Keratinocyte (primary cell): ENCODE results near the gene LRRFIP2.

Experiments
- EZH2 ChIP-seq: IDR thresholded peaks from one replicate; pipeline ENCODE4 v1.6.1; 2012; ENCODE audit warnings: inconsistent platforms, mild to moderate bottlenecking, low read length, moderate library complexity
- TF ChIP-seq, protein P1 (sequence below), 3 experiments: IDR thresholded peaks in 1 of 3; conservative IDR thresholded peaks in 1 of 3; optimal IDR thresholded peaks in 1 of 3; 2 replicates in 2 of 3; 3 replicates in 1 of 3; pipeline versions ENCODE3 to v1.5.1; 2011; ENCODE audit warnings: low read length in 3 of 3, mild to moderate bottlenecking in 3 of 3, moderate library complexity in 2 of 3, control low read depth in 1 of 3, inconsistent platforms in 1 of 3; ENCODE audit not compliant: insufficient read depth in 2 of 3; ENCODE audit errors: extremely low read depth in 1 of 3

GRCh38 chr3:37107846-37108245 is 66.5 kb downstream of the LRRFIP2 start:
- TF ChIP-seq, protein P1, sequence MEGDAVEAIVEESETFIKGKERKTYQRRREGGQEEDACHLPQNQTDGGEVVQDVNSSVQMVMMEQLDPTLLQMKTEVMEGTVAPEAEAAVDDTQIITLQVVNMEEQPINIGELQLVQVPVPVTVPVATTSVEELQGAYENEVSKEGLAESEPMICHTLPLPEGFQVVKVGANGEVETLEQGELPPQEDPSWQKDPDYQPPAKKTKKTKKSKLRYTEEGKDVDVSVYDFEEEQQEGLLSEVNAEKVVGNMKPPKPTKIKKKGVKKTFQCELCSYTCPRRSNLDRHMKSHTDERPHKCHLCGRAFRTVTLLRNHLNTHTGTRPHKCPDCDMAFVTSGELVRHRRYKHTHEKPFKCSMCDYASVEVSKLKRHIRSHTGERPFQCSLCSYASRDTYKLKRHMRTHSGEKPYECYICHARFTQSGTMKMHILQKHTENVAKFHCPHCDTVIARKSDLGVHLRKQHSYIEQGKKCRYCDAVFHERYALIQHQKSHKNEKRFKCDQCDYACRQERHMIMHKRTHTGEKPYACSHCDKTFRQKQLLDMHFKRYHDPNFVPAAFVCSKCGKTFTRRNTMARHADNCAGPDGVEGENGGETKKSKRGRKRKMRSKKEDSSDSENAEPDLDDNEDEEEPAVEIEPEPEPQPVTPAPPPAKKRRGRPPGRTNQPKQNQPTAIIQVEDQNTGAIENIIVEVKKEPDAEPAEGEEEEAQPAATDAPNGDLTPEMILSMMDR (optimal IDR thresholded peaks at IDR 0.05 in 1 of 3, IDR thresholded peaks at IDR 0.05 in 1 of 3, conservative IDR thresholded peaks at IDR 0.05 in 1 of 3; ENCODE audit: extremely low read depth in 1 of 3, insufficient read depth in 2 of 3, low read length in 3 of 3) = no peak
- TF ChIP-seq EZH2 = no peak
